Measurements from ENCODE around the gene ZDHHC24.

The ZDHHC24 gene

DNA sequence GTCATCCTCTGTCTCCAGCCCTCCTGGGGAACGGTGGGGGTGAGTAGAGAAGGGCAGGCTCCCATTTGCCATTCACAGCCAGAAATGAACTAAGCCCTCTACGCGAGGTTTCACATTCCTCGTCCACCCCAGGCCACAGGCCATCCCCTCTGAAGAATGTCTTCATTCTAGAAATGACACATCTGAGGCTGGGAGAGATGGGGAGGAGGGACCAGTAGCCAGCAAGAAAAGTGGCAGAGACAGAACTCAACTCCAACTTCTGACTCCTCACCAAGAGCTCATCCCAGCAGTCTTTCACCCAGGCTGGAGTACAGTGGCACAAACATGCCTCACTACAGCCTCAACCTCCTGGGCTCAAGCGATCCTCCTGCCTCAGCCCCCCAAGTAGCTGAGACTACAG, 19.1 kb upstream of the ZDHHC24 start:
- DNase-seq (ENCODE audit: low read depth in 2 of 2), result no peak
- no peak overlapping the region for H3K4me3 ChIP-seq (replicated peaks in 1 of 2; ENCODE audit: low read depth in 2 of 2, low read length in 2 of 2)
- TF ChIP-seq CTCF (IDR thresholded peaks at IDR 0.05; ENCODE audit: low read depth, low read length), result no peak

DNA sequence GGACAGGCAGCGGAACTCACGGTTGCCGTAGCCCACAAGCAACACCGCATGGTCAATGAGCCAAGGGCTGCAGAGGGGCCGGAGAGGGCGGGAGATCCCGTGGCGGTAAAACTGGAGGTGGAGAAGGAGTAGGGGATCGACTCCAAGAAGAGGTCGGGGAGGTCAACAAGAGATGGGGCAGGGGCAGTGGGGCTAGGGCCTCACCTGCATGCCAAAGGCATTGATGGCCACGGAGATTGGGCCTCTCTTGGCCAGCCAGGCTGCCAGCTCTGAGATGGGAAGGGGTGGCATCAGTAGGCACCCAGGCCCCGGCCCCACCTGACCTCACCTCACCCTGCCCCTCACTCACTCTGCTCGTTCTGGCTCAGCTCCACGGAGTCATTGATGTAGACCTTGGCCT, 18.7 kb upstream of the ZDHHC24 start:
- DNase-seq (ENCODE audit: low read depth in 2 of 2), result no peak
- TF ChIP-seq CTCF (IDR thresholded peaks at IDR 0.05; ENCODE audit: low read depth, low read length), result no peak
- no peak overlapping the region for H3K4me3 ChIP-seq (replicated peaks in 1 of 2; ENCODE audit: low read depth in 2 of 2, low read length in 2 of 2)

DNA sequence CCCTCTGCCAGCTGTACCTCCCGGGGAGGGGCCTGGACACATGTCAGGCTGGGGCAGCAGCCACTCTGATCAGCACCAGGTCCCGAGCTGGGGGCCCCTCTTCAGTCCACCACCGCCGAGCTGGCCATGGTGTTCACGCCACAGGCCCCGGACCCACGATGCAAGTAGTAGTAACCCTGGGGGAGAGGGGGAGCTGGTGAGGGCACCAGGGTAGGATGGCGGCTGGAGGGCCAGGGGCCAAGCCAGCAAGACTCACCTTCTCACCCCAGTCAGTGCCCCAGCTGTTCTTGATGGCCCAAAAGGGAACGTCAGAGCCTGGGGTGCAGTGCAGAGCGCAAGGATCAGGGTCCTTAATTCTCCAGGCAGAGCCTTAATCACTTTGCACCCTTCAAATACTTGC, 18.0 kb upstream of the ZDHHC24 start:
- no peak for TF ChIP-seq CTCF (IDR thresholded peaks at IDR 0.05; ENCODE audit: low read depth, low read length)
- no peak for DNase-seq (ENCODE audit: low read depth in 2 of 2)
- no peak overlapping the region for H3K4me3 ChIP-seq (replicated peaks in 1 of 2; ENCODE audit: low read depth in 2 of 2, low read length in 2 of 2)

- H3K4me3 ChIP-seq (replicated peaks in 1 of 2; ENCODE audit: low read depth in 2 of 2, low read length in 2 of 2), result no peak overlapping the region
- DNase-seq (ENCODE audit: low read depth in 2 of 2), result no peak
- no peak for TF ChIP-seq CTCF (IDR thresholded peaks at IDR 0.05; ENCODE audit: low read depth, low read length)
Observed at GRCh38 chr11:66562907-66563583, 17.2 kb upstream of the ZDHHC24 start.

- no peak for TF ChIP-seq CTCF (IDR thresholded peaks at IDR 0.05; ENCODE audit: low read depth, low read length)
- DNase-seq (ENCODE audit: low read depth in 2 of 2), result no peak
Observed at GRCh38 chr11:66562275-66562674, 16.4 kb upstream of the ZDHHC24 start.

GRCh38 chr11:66561975-66562248, 16.1 kb upstream of the ZDHHC24 start:
- no peak overlapping the region for H3K4me3 ChIP-seq (replicated peaks in 1 of 2; ENCODE audit: low read depth in 2 of 2, low read length in 2 of 2)
- no peak for TF ChIP-seq CTCF (IDR thresholded peaks at IDR 0.05; ENCODE audit: low read depth, low read length)
- no peak for DNase-seq (ENCODE audit: low read depth in 2 of 2)

More at GRCh38 chr11:66562275-66562674, 16.4 kb upstream of the ZDHHC24 start:
- no peak overlapping the region for H3K4me3 ChIP-seq (replicated peaks in 1 of 2; ENCODE audit: low read depth in 2 of 2, low read length in 2 of 2)
